ENCODE measurements around the gene PGBD5.

PGBD5 gene

DNA sequence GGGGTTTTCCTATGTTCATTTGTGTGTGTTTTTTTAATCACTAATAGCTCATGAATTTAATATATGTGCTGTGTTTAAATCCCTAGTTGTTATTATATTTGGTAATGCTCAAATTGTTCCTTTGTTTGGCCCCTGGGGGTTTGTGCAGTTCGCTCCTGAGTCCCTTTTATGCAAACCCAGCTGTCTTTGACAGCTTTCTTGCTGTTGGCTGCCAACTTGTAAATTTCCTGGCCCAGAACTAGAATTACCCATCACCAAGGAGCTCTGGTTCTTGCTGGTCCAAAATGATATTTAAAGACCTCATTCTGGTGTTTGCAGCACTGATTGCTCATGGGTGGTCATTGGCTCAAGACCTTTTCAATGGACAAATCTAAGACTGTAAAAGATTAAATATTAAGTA, 39.6 kb upstream of the PGBD5 start:
- no peak overlapping the region for H3K23ac ChIP-seq (ENCODE audit: low read depth, low read length, poor library complexity)
- H2AK5ac ChIP-seq (ENCODE audit: low read depth, low read length): no peak overlapping the region
- no CpG with 5 or more reads among the region's 1 CpG for WGBS, 2 donors (ENCODE audit: extremely low coverage in 2 of 2, insufficient read length in 2 of 2, insufficient replicate concordance in 1 of 2)
- no peaks in the 10 kb centered on the region for H3K36me3 ChIP-seq (replicated peaks in 1 of 2; ENCODE audit: control insufficient read depth in 2 of 2, insufficient read depth in 2 of 2, low read length in 2 of 2)
- no peaks in the 10 kb centered on the region for H3K9me3 ChIP-seq (replicated peaks in 1 of 2; ENCODE audit: control insufficient read depth in 2 of 2, insufficient read depth in 1 of 2, low read depth in 1 of 2, low read length in 2 of 2)
- H2BK5ac ChIP-seq (ENCODE audit: low read length): no peak overlapping the region
- H3K4me3 ChIP-seq (ENCODE audit: low read length in 2 of 2): no peak overlapping the region
- H4K91ac ChIP-seq (ENCODE audit: low read depth, low read length, poor library complexity): no peak overlapping the region
- H2BK12ac ChIP-seq (ENCODE audit: low read length): no peak overlapping the region
- no peak overlapping the region for H2AFZ ChIP-seq (ENCODE audit: low read length)
- no peak for DNase-seq (ENCODE audit: low spot score)
- H2BK120ac ChIP-seq (ENCODE audit: low read depth, low read length): no peak overlapping the region
- H3K14ac ChIP-seq (ENCODE audit: low read length): no peak overlapping the region
- no peak overlapping the region for H2BK15ac ChIP-seq (ENCODE audit: low read length)
- H3K4me2 ChIP-seq (ENCODE audit: insufficient read depth, low read length, poor library complexity, severe bottlenecking): no peak overlapping the region
- no peak overlapping the region for H4K8ac ChIP-seq (ENCODE audit: low read depth, low read length)
- H3K27me3 ChIP-seq (ENCODE audit: control insufficient read depth in 3 of 3, insufficient read depth in 3 of 3, low read depth in 1 of 3, low read length in 3 of 3): peaks cover 0 to under 1% (median 0%) of the 10 kb centered on the region in 3 experiments
- no peak overlapping the region for H3K4ac ChIP-seq (ENCODE audit: low read length)
- H3K27ac ChIP-seq (replicated peaks; ENCODE audit: low read length): no peak overlapping the region
- no peak overlapping the region for H3K9ac ChIP-seq (ENCODE audit: low read depth, low read length, poor library complexity)
- peaks cover 0 to 6% of the 10 kb centered on the region in 2 donors for H3K4me1 ChIP-seq (ENCODE audit: control insufficient read depth in 2 of 2, insufficient read depth in 1 of 2, low read depth in 1 of 2, low read length in 2 of 2)
- no peak overlapping the region for H3K18ac ChIP-seq (ENCODE audit: low read length)
- no peaks in the 10 kb centered on the region for H3K79me1 ChIP-seq (ENCODE audit: low read depth, low read length)

DNA sequence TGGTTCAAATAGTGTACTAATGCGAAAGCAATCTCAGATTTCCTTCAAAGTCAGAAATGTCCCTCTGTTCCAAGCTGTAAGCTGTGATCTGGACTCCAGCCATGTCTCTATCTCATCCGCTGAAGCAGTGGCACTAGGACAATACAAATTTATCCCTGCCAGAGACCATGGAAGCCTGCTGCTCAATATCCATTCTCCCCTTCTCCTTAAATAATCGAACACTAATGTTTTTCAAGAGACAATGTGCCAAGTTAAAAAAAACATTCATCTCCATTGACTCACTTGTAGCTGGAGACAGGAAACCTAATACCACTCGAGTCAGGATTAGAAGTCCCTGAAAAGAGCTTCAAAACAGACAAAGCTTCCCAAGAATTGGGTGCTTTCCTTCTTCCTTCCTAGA, 38.5 kb upstream of the PGBD5 start:
- Histone ChIP-seq H3K36me3 (replicated peaks in 1 of 2; ENCODE audit: control insufficient read depth in 2 of 2, insufficient read depth in 2 of 2, low read length in 2 of 2) (no peaks in the 10 kb centered on the region), H3K27me3 (ENCODE audit: control insufficient read depth in 3 of 3, insufficient read depth in 3 of 3, low read depth in 1 of 3, low read length in 3 of 3) (peaks cover 0 to 8% (median 0%) of the 10 kb centered on the region in 3 experiments), H3K18ac (ENCODE audit: low read length) (no peak overlapping the region), H4K91ac (ENCODE audit: low read depth, low read length, poor library complexity) (no peak overlapping the region), H2AK5ac (ENCODE audit: low read depth, low read length) (no peak overlapping the region), H2BK120ac (ENCODE audit: low read depth, low read length) (no peak overlapping the region), H3K14ac (ENCODE audit: low read length) (no peak overlapping the region), H3K4ac (ENCODE audit: low read length) (no peak overlapping the region), H3K4me2 (ENCODE audit: insufficient read depth, low read length, poor library complexity, severe bottlenecking) (no peak overlapping the region), H3K4me1 (ENCODE audit: control insufficient read depth in 2 of 2, insufficient read depth in 1 of 2, low read depth in 1 of 2, low read length in 2 of 2) (peaks cover 0 to 6% of the 10 kb centered on the region in 2 donors), H3K9ac (ENCODE audit: low read depth, low read length, poor library complexity) (no peak overlapping the region), H2BK12ac (ENCODE audit: low read length) (no peak overlapping the region), H3K9me3 (replicated peaks in 1 of 2; ENCODE audit: control insufficient read depth in 2 of 2, insufficient read depth in 1 of 2, low read depth in 1 of 2, low read length in 2 of 2) (no peaks in the 10 kb centered on the region), H3K4me3 (ENCODE audit: low read length in 2 of 2) (no peak overlapping the region), H2BK15ac (ENCODE audit: low read length) (no peak overlapping the region), H3K79me1 (ENCODE audit: low read depth, low read length) (no peaks in the 10 kb centered on the region), H3K23ac (ENCODE audit: low read depth, low read length, poor library complexity) (no peak overlapping the region), H2BK5ac (ENCODE audit: low read length) (no peak overlapping the region), H3K27ac (replicated peaks; ENCODE audit: low read length) (peak overlapping the region; percentile 25), H4K8ac (ENCODE audit: low read depth, low read length) (no peak overlapping the region), H2AFZ (ENCODE audit: low read length) (no peak overlapping the region)
- DNase-seq (ENCODE audit: low spot score): no peak
- WGBS, 2 donors (ENCODE audit: extremely low coverage in 2 of 2, insufficient read length in 2 of 2, insufficient replicate concordance in 1 of 2): no CpG with 5 or more reads among the region's 4 CpGs

DNA sequence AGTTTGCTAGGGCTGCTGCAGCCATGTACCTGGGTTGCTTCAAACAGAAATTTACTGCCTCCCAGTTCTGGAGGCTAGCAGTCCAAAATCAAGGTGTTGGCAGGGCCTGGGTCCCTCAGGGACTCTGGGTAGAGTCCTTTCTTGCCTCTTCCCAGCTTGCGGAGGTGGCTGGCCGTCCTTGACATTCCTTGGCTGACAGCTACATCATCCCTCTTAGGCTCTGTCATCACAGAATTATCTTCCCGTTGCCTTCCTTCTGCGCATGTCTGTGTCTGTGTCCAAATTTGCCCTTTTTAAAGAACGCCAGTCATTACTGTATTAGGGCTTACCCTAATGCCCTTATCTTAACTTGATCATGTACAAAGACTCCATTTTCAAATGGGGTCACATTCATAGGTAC, 37.6 kb upstream of the PGBD5 start:
- Histone ChIP-seq H2AK5ac (ENCODE audit: low read depth, low read length) (no peak overlapping the region), H3K4me3 (ENCODE audit: low read length in 2 of 2) (no peak overlapping the region), H3K23ac (ENCODE audit: low read depth, low read length, poor library complexity) (no peak overlapping the region), H3K18ac (ENCODE audit: low read length) (no peak overlapping the region), H2AFZ (ENCODE audit: low read length) (no peak overlapping the region), H3K79me1 (ENCODE audit: low read depth, low read length) (no peaks in the 10 kb centered on the region), H3K4ac (ENCODE audit: low read length) (no peak overlapping the region), H3K27me3 (ENCODE audit: control insufficient read depth in 3 of 3, insufficient read depth in 3 of 3, low read depth in 1 of 3, low read length in 3 of 3) (peaks cover 0 to 8% (median 0%) of the 10 kb centered on the region in 3 experiments), H3K9me3 (replicated peaks in 1 of 2; ENCODE audit: control insufficient read depth in 2 of 2, insufficient read depth in 1 of 2, low read depth in 1 of 2, low read length in 2 of 2) (no peaks in the 10 kb centered on the region), H2BK12ac (ENCODE audit: low read length) (no peak overlapping the region), H3K4me2 (ENCODE audit: insufficient read depth, low read length, poor library complexity, severe bottlenecking) (no peak overlapping the region), H3K27ac (replicated peaks; ENCODE audit: low read length) (no peak overlapping the region), H3K14ac (ENCODE audit: low read length) (no peak overlapping the region), H4K8ac (ENCODE audit: low read depth, low read length) (no peak overlapping the region), H2BK5ac (ENCODE audit: low read length) (no peak overlapping the region), H2BK15ac (ENCODE audit: low read length) (no peak overlapping the region), H3K36me3 (replicated peaks in 1 of 2; ENCODE audit: control insufficient read depth in 2 of 2, insufficient read depth in 2 of 2, low read length in 2 of 2) (no peaks in the 10 kb centered on the region), H2BK120ac (ENCODE audit: low read depth, low read length) (no peak overlapping the region), H3K4me1 (ENCODE audit: control insufficient read depth in 2 of 2, insufficient read depth in 1 of 2, low read depth in 1 of 2, low read length in 2 of 2) (peaks cover 0 to 6% of the 10 kb centered on the region in 2 donors), H4K91ac (ENCODE audit: low read depth, low read length, poor library complexity) (no peak overlapping the region), H3K9ac (ENCODE audit: low read depth, low read length, poor library complexity) (no peak overlapping the region)
- WGBS, 2 donors (ENCODE audit: extremely low coverage in 2 of 2, insufficient read length in 2 of 2, insufficient replicate concordance in 1 of 2): no CpG with 5 or more reads among the region's 5 CpGs
- no peak for DNase-seq (ENCODE audit: low spot score)

DNA sequence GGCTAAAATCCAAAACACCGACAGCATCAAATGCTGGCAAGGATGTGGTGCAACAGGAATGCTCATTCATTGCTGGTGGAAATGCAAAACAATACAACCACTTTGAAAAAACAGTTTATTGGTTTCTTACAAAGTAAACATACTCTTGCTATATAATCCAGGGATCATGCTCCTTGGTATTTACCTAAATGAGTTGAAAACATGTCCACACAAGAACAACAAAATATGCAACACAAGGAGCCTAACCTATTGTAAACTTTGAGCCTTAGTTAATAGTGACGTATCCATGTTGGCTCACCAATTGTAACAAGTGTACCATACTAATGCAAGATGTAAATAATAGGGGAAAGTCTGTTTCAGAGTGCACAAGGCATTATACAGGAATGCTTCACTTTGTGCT, 37.2 kb upstream of the PGBD5 start:
- no peaks in the 10 kb centered on the region for H3K9me3 ChIP-seq (replicated peaks in 1 of 2; ENCODE audit: control insufficient read depth in 2 of 2, insufficient read depth in 1 of 2, low read depth in 1 of 2, low read length in 2 of 2)
- no peak overlapping the region for H4K91ac ChIP-seq (ENCODE audit: low read depth, low read length, poor library complexity)
- H3K4me3 ChIP-seq (ENCODE audit: low read length in 2 of 2): no peak overlapping the region
- H3K27ac ChIP-seq (replicated peaks; ENCODE audit: low read length): no peak overlapping the region
- no CpG with 5 or more reads among the region's 2 CpGs for WGBS, 2 donors (ENCODE audit: extremely low coverage in 2 of 2, insufficient read length in 2 of 2, insufficient replicate concordance in 1 of 2)
- no peak overlapping the region for H3K4me2 ChIP-seq (ENCODE audit: insufficient read depth, low read length, poor library complexity, severe bottlenecking)
- H3K36me3 ChIP-seq (replicated peaks in 1 of 2; ENCODE audit: control insufficient read depth in 2 of 2, insufficient read depth in 2 of 2, low read length in 2 of 2): no peaks in the 10 kb centered on the region
- no peak overlapping the region for H2AK5ac ChIP-seq (ENCODE audit: low read depth, low read length)
- no peak overlapping the region for H3K4ac ChIP-seq (ENCODE audit: low read length)
- no peak overlapping the region for H2AFZ ChIP-seq (ENCODE audit: low read length)
- no peak overlapping the region for H3K9ac ChIP-seq (ENCODE audit: low read depth, low read length, poor library complexity)
- peaks cover 0 to 8% (median 0%) of the 10 kb centered on the region in 3 experiments for H3K27me3 ChIP-seq (ENCODE audit: control insufficient read depth in 3 of 3, insufficient read depth in 3 of 3, low read depth in 1 of 3, low read length in 3 of 3)
- no peak overlapping the region for H4K8ac ChIP-seq (ENCODE audit: low read depth, low read length)
- H2BK120ac ChIP-seq (ENCODE audit: low read depth, low read length): no peak overlapping the region
- H3K18ac ChIP-seq (ENCODE audit: low read length): no peak overlapping the region
- no peak overlapping the region for H3K14ac ChIP-seq (ENCODE audit: low read length)
- no peak for DNase-seq (ENCODE audit: low spot score)
- no peak overlapping the region for H2BK15ac ChIP-seq (ENCODE audit: low read length)
- no peaks in the 10 kb centered on the region for H3K79me1 ChIP-seq (ENCODE audit: low read depth, low read length)
- H3K23ac ChIP-seq (ENCODE audit: low read depth, low read length, poor library complexity): no peak overlapping the region
- peaks cover 0 to 6% of the 10 kb centered on the region in 2 donors for H3K4me1 ChIP-seq (ENCODE audit: control insufficient read depth in 2 of 2, insufficient read depth in 1 of 2, low read depth in 1 of 2, low read length in 2 of 2)
- H2BK12ac ChIP-seq (ENCODE audit: low read length): no peak overlapping the region
- no peak overlapping the region for H2BK5ac ChIP-seq (ENCODE audit: low read length)
